ENCODE data around the gene NOXRED1. TPM values are rescaled to one million over a fixed set of nuclear protein-coding genes. Genes with fewer than 3 reads are reported as not detected.

Gene NOXRED1
- total RNA-seq: under 1 TPM; 0.58 to 0.71 TPM

DNA sequence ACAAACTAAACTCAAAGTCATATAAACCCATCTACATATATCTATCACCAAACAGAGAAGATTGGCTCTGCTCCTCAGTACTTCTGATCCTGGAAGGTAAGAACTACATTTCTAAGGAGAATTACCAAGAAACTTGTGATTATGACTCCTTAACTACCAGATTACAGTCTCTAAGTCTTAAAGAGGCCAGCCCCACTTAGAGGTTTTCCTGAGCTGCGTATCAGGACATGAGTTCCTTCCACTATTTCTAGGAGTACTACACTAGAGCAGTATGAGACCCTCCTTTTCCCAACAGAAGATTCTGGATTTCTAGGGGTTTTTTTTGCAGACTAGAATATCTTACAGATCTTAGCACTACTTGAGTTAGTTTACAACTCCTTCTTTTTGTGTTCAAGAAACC lies at the start of gene NOXRED1:
Gene NOXRED1 (minus strand): TSS at position 101 of the 400 bp plus-strand sequence. CDS start 634 bp downstream, outside the sequence.
- H3K4me3 Mint-ChIP-seq: no peak within 1 kb of the TSS
- ATAC-seq (ENCODE audit: low read depth): no peak
- DNase-seq: no peak
- peaks cover 45% of the 10 kb centered on the region for H3K36me3 Mint-ChIP-seq
- peaks cover 9% of the 10 kb centered on the region for H3K9me3 Mint-ChIP-seq
- no peak within 1 kb of the TSS for H3K27ac Mint-ChIP-seq
- H3K4me1 Mint-ChIP-seq: no peaks in the 10 kb centered on the region
- POLR2A ChIA-PET: no interaction called here
- no peaks in the 10 kb centered on the region for H3K27me3 Mint-ChIP-seq

DNA sequence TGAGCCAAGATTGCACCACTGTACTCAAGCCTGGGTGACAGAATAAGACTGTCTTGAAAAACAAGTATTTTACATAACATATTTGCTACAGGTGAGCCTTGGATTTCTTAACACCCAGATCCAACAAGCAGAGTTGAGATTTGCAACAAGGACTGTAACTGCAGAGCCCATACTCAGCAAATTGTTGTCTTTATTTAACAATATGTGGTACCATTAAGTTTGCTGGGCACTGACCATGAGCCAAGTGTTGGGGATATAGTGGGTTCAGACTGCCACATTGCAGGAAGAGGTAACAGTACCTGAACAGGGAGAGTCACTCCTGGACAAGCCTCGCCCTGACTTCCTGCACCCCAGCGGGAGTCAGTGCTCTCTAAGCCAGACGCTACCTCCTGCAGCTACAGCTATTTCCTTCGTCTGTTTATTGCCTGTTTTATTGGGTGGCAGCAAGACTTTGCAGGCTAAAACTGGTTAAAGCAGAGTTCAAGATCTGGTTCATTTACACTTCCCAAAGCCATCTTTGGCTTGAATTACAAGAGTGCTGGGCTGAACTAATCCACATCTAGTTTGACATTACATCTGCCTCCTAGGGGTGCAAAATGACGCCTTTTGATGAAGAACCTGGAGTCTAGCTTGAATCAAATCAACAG lies 47.0 kb upstream of the NOXRED1 start:
- no peaks in the 10 kb centered on the region for H3K9me3 Mint-ChIP-seq
- no peak overlapping the region for H3K4me3 Mint-ChIP-seq
- no peak overlapping the region for H3K27ac Mint-ChIP-seq
- DNase-seq (no peak), ATAC-seq (ENCODE audit: low read depth) (no peak)
- no peaks in the 10 kb centered on the region for H3K4me1 Mint-ChIP-seq
- POLR2A ChIA-PET: interaction anchor here (0.6 kb wide), 1 partner anchor 9 kb away, joined by 4 read pairs; no protein-coding TSS in a partner anchor
- H3K27me3 Mint-ChIP-seq: no peaks in the 10 kb centered on the region
- peaks cover 16% of the 10 kb centered on the region for H3K36me3 Mint-ChIP-seq

GRCh38 chr14:77469539-77469938 lies 46.2 kb upstream of the NOXRED1 start:
- DNase-seq (no peak), ATAC-seq (ENCODE audit: low read depth) (no peak)
- Mint-ChIP-seq H3K36me3 (peaks cover 16% of the 10 kb centered on the region), H3K27me3 (no peaks in the 10 kb centered on the region), H3K27ac (no peak overlapping the region), H3K4me3 (no peak overlapping the region), H3K4me1 (no peaks in the 10 kb centered on the region), H3K9me3 (no peaks in the 10 kb centered on the region)
- POLR2A ChIA-PET: no interaction called here

GRCh38 chr14:77469067-77469505 lies 45.8 kb upstream of the NOXRED1 start:
- no peak for DNase-seq
- ATAC-seq (ENCODE audit: low read depth): no peak
- Mint-ChIP-seq H3K9me3 (no peaks in the 10 kb centered on the region), H3K4me1 (no peaks in the 10 kb centered on the region), H3K27ac (no peak overlapping the region), H3K27me3 (no peaks in the 10 kb centered on the region), H3K36me3 (peaks cover 16% of the 10 kb centered on the region), H3K4me3 (no peak overlapping the region)
- POLR2A ChIA-PET: no interaction called here

DNA sequence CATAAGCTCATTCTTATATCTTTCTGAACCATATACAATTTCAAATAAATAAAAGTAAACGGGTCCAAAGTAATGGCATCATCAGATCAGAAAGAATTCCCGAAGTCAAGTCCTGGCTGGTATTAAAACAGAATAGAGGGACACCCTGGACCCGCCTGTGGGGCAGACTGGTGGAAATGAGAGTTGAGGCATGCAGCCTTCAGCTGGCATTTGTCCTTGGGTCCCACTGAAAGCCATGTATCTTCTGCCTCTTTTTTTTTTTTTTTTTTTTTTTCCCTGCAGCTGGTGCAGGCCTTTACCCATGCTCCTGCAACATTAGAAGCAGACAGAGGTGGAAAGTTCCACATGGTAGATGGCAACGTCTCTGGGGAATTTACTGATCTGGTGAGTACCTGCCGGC lies 44.5 kb upstream of the NOXRED1 start:
- DNase-seq: no peak
- ATAC-seq (ENCODE audit: low read depth): no peak
- H3K27ac Mint-ChIP-seq: no peak overlapping the region
- H3K27me3 Mint-ChIP-seq: no peaks in the 10 kb centered on the region
- no peaks in the 10 kb centered on the region for H3K4me1 Mint-ChIP-seq
- H3K4me3 Mint-ChIP-seq: no peak overlapping the region
- peaks cover 23% of the 10 kb centered on the region for H3K36me3 Mint-ChIP-seq
- POLR2A ChIA-PET: no interaction called here
- no peaks in the 10 kb centered on the region for H3K9me3 Mint-ChIP-seq

DNA sequence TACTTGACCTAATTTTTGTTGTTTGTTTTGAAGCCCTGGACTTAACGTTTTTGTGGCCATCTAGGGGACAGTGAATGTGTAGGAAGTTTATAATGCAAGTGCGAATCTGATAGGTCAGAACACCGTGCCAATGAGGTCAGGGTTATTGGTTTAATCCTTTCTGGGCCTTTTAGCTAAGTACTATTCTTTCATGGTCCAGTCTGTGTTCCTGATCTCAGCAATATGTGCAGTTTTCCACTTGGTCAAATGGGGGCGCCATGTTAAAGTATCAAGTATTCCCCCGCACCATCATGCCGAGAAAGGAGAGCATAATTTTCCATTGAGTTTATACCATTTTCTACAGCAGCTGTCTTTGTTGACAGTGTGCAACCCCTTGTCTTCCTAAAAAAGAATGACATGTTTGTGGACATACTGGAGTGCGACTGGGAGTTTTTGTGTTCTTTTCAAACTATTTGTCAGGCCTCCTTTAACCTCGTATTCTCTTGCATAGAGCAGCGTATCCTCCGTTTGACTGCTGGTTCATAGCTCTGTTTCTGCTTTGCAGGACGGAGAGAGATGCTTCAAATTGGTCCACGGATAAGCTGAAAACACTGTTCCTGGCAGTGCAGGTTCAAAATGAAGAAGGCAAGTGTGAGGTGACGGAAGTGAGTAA lies 35.9 kb upstream of the NOXRED1 start:
- no peak for ATAC-seq (ENCODE audit: low read depth)
- Mint-ChIP-seq H3K27me3 (no peaks in the 10 kb centered on the region), H3K36me3 (peaks cover 31% of the 10 kb centered on the region), H3K4me3 (peak overlapping the region; percentile 100), H3K27ac (peak overlapping the region; percentile 100), H3K4me1 (peaks cover 30% of the 10 kb centered on the region), H3K9me3 (no peaks in the 10 kb centered on the region)
- POLR2A ChIA-PET: interaction anchor here (0.7 to 2.7 kb wide), 4 partner anchors 48 to 247 kb away, joined by 3 to 14 read pairs (median 8); partner anchors contain the start of genes GSTZ1, POMT2, SAMD15 and TMED8
- DNase-seq: peak; percentile 43

GRCh38 chr14:77458249-77458950 lies 35.1 kb upstream of the NOXRED1 start:
- no peaks in the 10 kb centered on the region for H3K9me3 Mint-ChIP-seq
- ATAC-seq (ENCODE audit: low read depth) (peak; percentile 19), DNase-seq (no peak)
- H3K4me1 Mint-ChIP-seq: peaks cover 30% of the 10 kb centered on the region
- peak overlapping the region; percentile 100 for H3K4me3 Mint-ChIP-seq
- H3K27me3 Mint-ChIP-seq: no peaks in the 10 kb centered on the region
- peaks cover 27% of the 10 kb centered on the region for H3K36me3 Mint-ChIP-seq
- H3K27ac Mint-ChIP-seq: peak overlapping the region; percentile 100
- POLR2A ChIA-PET: interaction anchor here (0.7 to 2.7 kb wide), 6 partner anchors 48 to 248 kb away, joined by 3 to 14 read pairs (median 4); partner anchors contain the start of genes GSTZ1, POMT2, SAMD15 and TMED8

GRCh38 chr14:77457522-77458248 lies 34.4 kb upstream of the NOXRED1 start, which contains the start of the genes AHSA1 and VIPAS39:
Gene AHSA1, plus strand, starts transcription at chr14:77458093. Its CDS starts 97 bp downstream, at chr14:77458190.
Gene VIPAS39, minus strand, starts transcription at chr14:77457601. Its CDS starts 3,499 bp downstream, at chr14:77454102.
- POLR2A ChIA-PET: interaction anchor here (0.6 to 2.7 kb wide), 5 partner anchors 80 to 303 kb away, joined by 3 to 14 read pairs (median 5); partner anchors contain the start of genes GSTZ1, POMT2, SAMD15 and SNW1
- peak; percentile 92 for ATAC-seq (ENCODE audit: low read depth)
- H3K27ac Mint-ChIP-seq: peak within 1 kb of the TSS; percentile 100
- H3K9me3 Mint-ChIP-seq: no peaks in the 10 kb centered on the region
- peak within 1 kb of the TSS; percentile 100 for H3K4me3 Mint-ChIP-seq
- peaks cover 26% of the 10 kb centered on the region for H3K36me3 Mint-ChIP-seq
- no peaks in the 10 kb centered on the region for H3K27me3 Mint-ChIP-seq
- peak; percentile 84 for DNase-seq
- H3K4me1 Mint-ChIP-seq: peaks cover 33% of the 10 kb centered on the region

- Mint-ChIP-seq H3K27me3 (no peaks in the 10 kb centered on the region), H3K27ac (peak overlapping the region; percentile 100), H3K4me3 (peak overlapping the region; percentile 100), H3K9me3 (no peaks in the 10 kb centered on the region), H3K4me1 (peaks cover 33% of the 10 kb centered on the region), H3K36me3 (peaks cover 25% of the 10 kb centered on the region)
- DNase-seq: no peak
- no peak for ATAC-seq (ENCODE audit: low read depth)
- POLR2A ChIA-PET: interaction anchor here (0.6 to 2.7 kb wide), 5 partner anchors 80 to 303 kb away, joined by 3 to 14 read pairs (median 5); partner anchors contain the start of genes GSTZ1, POMT2, SAMD15 and SNW1
Observed at GRCh38 chr14:77457115-77457521, 33.8 kb upstream of the NOXRED1 start.

GRCh38 chr14:77455966-77456640 lies 32.8 kb upstream of the NOXRED1 start:
- Mint-ChIP-seq H3K4me1 (peaks cover 31% of the 10 kb centered on the region), H3K27ac (peak overlapping the region; percentile 100), H3K9me3 (no peaks in the 10 kb centered on the region), H3K36me3 (peaks cover 18% of the 10 kb centered on the region), H3K4me3 (peak overlapping the region; percentile 100), H3K27me3 (no peaks in the 10 kb centered on the region)
- no peak for ATAC-seq (ENCODE audit: low read depth)
- no peak for DNase-seq
- POLR2A ChIA-PET: interaction anchor here (1.3 kb wide), 1 partner anchor 304 kb away, joined by 5 read pairs; the partner anchor contains the start of gene SNW1

DNA sequence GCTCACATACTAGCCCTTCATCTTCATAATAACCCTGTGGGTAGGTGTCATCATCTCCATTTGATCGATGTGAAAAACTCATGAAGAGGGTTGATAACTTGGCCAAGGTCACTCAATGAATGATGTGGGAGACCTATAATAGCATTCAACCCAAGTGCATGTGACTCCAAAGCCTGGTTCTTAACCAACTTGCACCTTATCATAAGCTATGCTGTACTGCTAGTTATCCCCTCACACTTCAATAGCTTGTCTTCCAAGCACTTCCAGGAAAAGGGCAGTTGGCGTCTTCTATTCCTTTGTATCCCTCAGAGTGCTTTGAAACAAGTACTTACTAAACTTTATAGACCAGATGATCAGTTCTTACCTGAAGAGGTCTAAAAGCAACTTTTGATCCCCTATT lies 18.9 kb upstream of the NOXRED1 start:
- H3K9me3 Mint-ChIP-seq: no peaks in the 10 kb centered on the region
- DNase-seq (no peak), ATAC-seq (ENCODE audit: low read depth) (no peak)
- peaks cover 24% of the 10 kb centered on the region for H3K36me3 Mint-ChIP-seq
- POLR2A ChIA-PET: no interaction called here
- H3K27ac Mint-ChIP-seq: no peak overlapping the region
- no peaks in the 10 kb centered on the region for H3K27me3 Mint-ChIP-seq
- no peak overlapping the region for H3K4me3 Mint-ChIP-seq
- H3K4me1 Mint-ChIP-seq: no peaks in the 10 kb centered on the region

GRCh38 chr14:77439861-77440260 lies 16.5 kb upstream of the NOXRED1 start:
- no peaks in the 10 kb centered on the region for H3K27me3 Mint-ChIP-seq
- H3K27ac Mint-ChIP-seq: no peak overlapping the region
- no peaks in the 10 kb centered on the region for H3K4me1 Mint-ChIP-seq
- DNase-seq (no peak), ATAC-seq (ENCODE audit: low read depth) (no peak)
- no peak overlapping the region for H3K4me3 Mint-ChIP-seq
- no peaks in the 10 kb centered on the region for H3K9me3 Mint-ChIP-seq
- H3K36me3 Mint-ChIP-seq: peaks cover 30% of the 10 kb centered on the region
- POLR2A ChIA-PET: no interaction called here

Measured in activated naive CD8-positive, alpha-beta T cell treated with anti-CD3 and anti-CD28 coated beads, Interleukin-2, amount 10 ng/mL, durations not matched to agents 7 days and 5 days (primary cell).